GM12892 (cell line): ENCODE results near the gene SCGB1A1.

Source experiments
- POLR2A ChIP-seq: IDR thresholded peaks from 2 replicates; pipeline ENCODE4 v1.6.1; 2011; ENCODE audit warnings: low read depth, low read length, control low read depth
- POLR2AphosphoS5 ChIP-seq: IDR thresholded peaks from 2 replicates; pipeline ENCODE4 v1.6.1; 2011; ENCODE audit warnings: low read depth, low read length, control low read depth

DNA sequence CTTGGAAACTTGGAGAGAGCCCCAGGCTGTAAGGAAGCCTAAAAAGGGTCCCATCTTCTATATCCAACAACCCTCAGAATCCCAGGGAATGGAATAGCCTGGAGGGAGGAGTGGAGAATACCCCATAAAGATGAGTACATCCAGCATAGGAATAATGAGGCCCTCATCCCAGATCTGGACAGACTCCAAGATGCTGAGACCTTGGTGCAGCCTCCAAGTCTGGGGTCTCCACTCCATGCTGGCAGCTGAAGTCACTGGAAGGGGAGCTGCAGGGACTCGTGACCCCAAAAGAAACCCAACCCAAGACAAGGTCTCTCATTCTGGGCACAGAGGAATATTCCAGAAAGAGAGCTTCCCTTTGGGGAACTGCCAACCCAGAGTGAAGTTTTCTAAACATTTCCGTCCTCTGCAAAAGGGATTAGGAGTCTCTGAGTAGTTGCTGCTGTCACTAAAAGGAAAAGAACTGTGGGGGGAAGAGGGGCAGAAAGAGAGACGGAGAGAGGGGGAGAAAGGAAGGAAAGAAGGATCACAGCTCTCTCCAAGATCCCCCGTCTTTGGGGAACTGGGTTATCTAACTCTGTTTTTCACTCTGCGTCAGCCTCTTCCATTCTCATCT lies 589 bp downstream of the SCGB1A1 start:
- TF ChIP-seq POLR2A: no peak
- TF ChIP-seq POLR2AphosphoS5: no peak
